ENCODE data around the gene EGLN3.

GRCh38 chr14:33901426-33902155 lies 49.3 kb downstream of the EGLN3 start:
- TF ChIP-seq EZH2 (IDR thresholded peaks at IDR 0.05) (no peak), POLR2AphosphoS5 (IDR thresholded peaks at IDR 0.05; ENCODE audit: borderline replicate concordance, low read depth, low read length) (no peak), FOXP2 (optimal IDR thresholded peaks at IDR 0.05; ENCODE audit: control extremely low read depth, extremely low read length, insufficient read depth) (no peak)

Data from SK-N-MC (cell line).